ENCODE results near the gene VOPP1. TPM values are rescaled to one million over a fixed set of nuclear protein-coding genes. Genes with fewer than 3 reads are reported as not detected.

VOPP1 gene
- total RNA-seq, 1 experiment from 2014 or later: 60.2 TPM

GRCh38 chr7:55504967-55505658 is 67.2 kb downstream of the VOPP1 start:
- CTCF ChIA-PET: no interaction called here
- H3K4me1 ChIP-seq (ENCODE audit: insufficient read depth, low read length): peaks cover 8% of the 10 kb centered on the region; the same call in 1 of the 2 replicates
- no peak overlapping the region for H3K4me2 ChIP-seq (ENCODE audit: low read length)
- no peaks in the 10 kb centered on the region for H3K79me2 ChIP-seq (ENCODE audit: low read length)
- ATAC-seq (no peak), DNase-seq (no peak)
- H3K27ac ChIP-seq (ENCODE audit: low read length): no peak overlapping the region
- no peak overlapping the region for H2AFZ ChIP-seq (ENCODE audit: low read length)
- BruUV-seq (replicated peaks): no TSS peak
- H3K9ac ChIP-seq (ENCODE audit: low read length): no peak overlapping the region
- intact Hi-C loops (cut with micrococcal nuclease): no loop called here
- no peaks in the 10 kb centered on the region for H3K9me2 ChIP-seq (replicated peaks; ENCODE audit: low read length)
- no peak for TF ChIP-seq EZH2 (IDR thresholded peaks at IDR 0.05; ENCODE audit: low read length, unreplicated experiment)
- TF ChIP-seq EZH2phosphoT487 (IDR thresholded peaks at IDR 0.05; ENCODE audit: borderline replicate concordance, low read length): no peak
- TF ChIP-seq, protein P1, sequence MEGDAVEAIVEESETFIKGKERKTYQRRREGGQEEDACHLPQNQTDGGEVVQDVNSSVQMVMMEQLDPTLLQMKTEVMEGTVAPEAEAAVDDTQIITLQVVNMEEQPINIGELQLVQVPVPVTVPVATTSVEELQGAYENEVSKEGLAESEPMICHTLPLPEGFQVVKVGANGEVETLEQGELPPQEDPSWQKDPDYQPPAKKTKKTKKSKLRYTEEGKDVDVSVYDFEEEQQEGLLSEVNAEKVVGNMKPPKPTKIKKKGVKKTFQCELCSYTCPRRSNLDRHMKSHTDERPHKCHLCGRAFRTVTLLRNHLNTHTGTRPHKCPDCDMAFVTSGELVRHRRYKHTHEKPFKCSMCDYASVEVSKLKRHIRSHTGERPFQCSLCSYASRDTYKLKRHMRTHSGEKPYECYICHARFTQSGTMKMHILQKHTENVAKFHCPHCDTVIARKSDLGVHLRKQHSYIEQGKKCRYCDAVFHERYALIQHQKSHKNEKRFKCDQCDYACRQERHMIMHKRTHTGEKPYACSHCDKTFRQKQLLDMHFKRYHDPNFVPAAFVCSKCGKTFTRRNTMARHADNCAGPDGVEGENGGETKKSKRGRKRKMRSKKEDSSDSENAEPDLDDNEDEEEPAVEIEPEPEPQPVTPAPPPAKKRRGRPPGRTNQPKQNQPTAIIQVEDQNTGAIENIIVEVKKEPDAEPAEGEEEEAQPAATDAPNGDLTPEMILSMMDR (conservative IDR thresholded peaks at IDR 0.05; ENCODE audit: low read depth, low read length): no peak
- H3K36me3 ChIP-seq (ENCODE audit: low read depth, low read length): no peaks in the 10 kb centered on the region
- H3K4me3 ChIP-seq (ENCODE audit: low read length): no peak overlapping the region
- no peaks in the 10 kb centered on the region for H4K20me1 ChIP-seq (ENCODE audit: low read length)
- no peaks in the 10 kb centered on the region for H3F3A ChIP-seq (ENCODE audit: low read length, unreplicated experiment)
- H3K27me3 ChIP-seq (ENCODE audit: low read length): no peaks in the 10 kb centered on the region
- H3K9me3 ChIP-seq (ENCODE audit: low read length): no peaks in the 10 kb centered on the region
- POLR2A ChIA-PET (ENCODE audit: unreplicated experiment): no interaction called here

- no peaks in the 10 kb centered on the region for H3K9me2 ChIP-seq (replicated peaks; ENCODE audit: low read length)
- H3F3A ChIP-seq (ENCODE audit: low read length, unreplicated experiment): no peaks in the 10 kb centered on the region
- TF ChIP-seq EZH2 (IDR thresholded peaks at IDR 0.05; ENCODE audit: low read length, unreplicated experiment): no peak
- TF ChIP-seq EZH2phosphoT487 (IDR thresholded peaks at IDR 0.05; ENCODE audit: borderline replicate concordance, low read length): no peak
- TF ChIP-seq, protein P1 (conservative IDR thresholded peaks at IDR 0.05; ENCODE audit: low read depth, low read length): no peak
- CTCF ChIA-PET: no interaction called here
- ATAC-seq (peak; percentile 48), DNase-seq (peak; percentile 24)
- no peak overlapping the region for H3K9ac ChIP-seq (ENCODE audit: low read length)
- no peak overlapping the region for H3K27ac ChIP-seq (ENCODE audit: low read length)
- H4K20me1 ChIP-seq (ENCODE audit: low read length): no peaks in the 10 kb centered on the region
- POLR2A ChIA-PET (ENCODE audit: unreplicated experiment): no interaction called here
- no peak overlapping the region for H3K4me3 ChIP-seq (ENCODE audit: low read length)
- BruUV-seq (replicated peaks): no TSS peak
- H3K27me3 ChIP-seq (ENCODE audit: low read length): no peaks in the 10 kb centered on the region
- H3K4me2 ChIP-seq (ENCODE audit: low read length): no peak overlapping the region
- no peak overlapping the region for H2AFZ ChIP-seq (ENCODE audit: low read length)
- H3K36me3 ChIP-seq (ENCODE audit: low read depth, low read length): no peaks in the 10 kb centered on the region
- H3K4me1 ChIP-seq (ENCODE audit: insufficient read depth, low read length): peaks cover 8% of the 10 kb centered on the region; the same call in 1 of the 2 replicates
- H3K9me3 ChIP-seq (ENCODE audit: low read length): no peaks in the 10 kb centered on the region
- intact Hi-C loops (cut with micrococcal nuclease): no loop called here
- H3K79me2 ChIP-seq (ENCODE audit: low read length): no peaks in the 10 kb centered on the region
Measured at GRCh38 chr7:55504093-55504859, 68.0 kb downstream of the VOPP1 start.
